Caco-2 (cell line): Measurements from ENCODE around the gene OR52E1. TPM values are rescaled to one million over a fixed set of nuclear protein-coding genes. Genes with fewer than 3 reads are reported as not detected.

Source experiments
- BruUV-seq: library from RNA; stranded (reverse); fragments of 400-500 nt; replicated peaks from 2 replicates; lab custom pipeline; 2021; lab: Mats Ljungman, UMichigan
- CTCF ChIA-PET: fragments of 300-600 bp; sonication (Branson Sonifier 250); formaldehyde crosslinking; loops from one replicate; lab custom pipeline; 2022; ENCODE audit warnings: antibody characterized with exemption; lab: Charles Lee
- POLR2A ChIA-PET: fragments of 300-600 bp; sonication (Branson Sonifier 250); formaldehyde crosslinking; loops from one replicate; lab custom pipeline; 2022; ENCODE audit warnings: antibody characterized with exemption; lab: Charles Lee
- DNase-seq, 2 experiments: peaks; one replicate each; pipeline versions ENCODE4 v3.0.0 to v3.0.0-alpha.2; 2020 to 2022
- H3K27me3 ChIP-seq: replicated peaks from 2 replicates; pipeline ENCODE4 v1.6.0; 2011; ENCODE audit warnings: low read length; ENCODE audit not compliant: control insufficient read depth, insufficient read depth
- H3K36me3 ChIP-seq: 2 replicates; pipeline ENCODE4 v1.5.1; 2011; ENCODE audit warnings: low read length; ENCODE audit not compliant: control insufficient read depth, insufficient read depth
- H3K4me1 ChIP-seq: fragments of 250-450 bp; sonication (Bioruptor Pico); 2 replicates; pipeline ENCODE4 v1.5.1; 2020; ENCODE audit warnings: mild to moderate bottlenecking
- H3K4me3 ChIP-seq: 2 replicates; pipeline ENCODE4 v1.5.1; 2011; ENCODE audit warnings: low read depth, mild to moderate bottlenecking, control low read depth, low read length
- H3K9me3 ChIP-seq: fragments of 250-450 bp; sonication (Bioruptor Pico); 2 replicates; pipeline ENCODE4 v1.5.1; 2020; ENCODE audit warnings: mild to moderate bottlenecking, moderate library complexity
- H3K27ac Mint-ChIP-seq: one replicate; pipeline ENCODE4 v1.8.0; 2022; ENCODE audit warnings: mixed read lengths; ENCODE audit not compliant: unreplicated experiment
- H3K27me3 Mint-ChIP-seq: one replicate; pipeline ENCODE4 v1.8.0; 2022; ENCODE audit warnings: mixed read lengths; ENCODE audit not compliant: insufficient read depth, unreplicated experiment
- H3K36me3 Mint-ChIP-seq: one replicate; pipeline ENCODE4 v1.8.0; 2022; ENCODE audit warnings: mild to moderate bottlenecking, mixed read lengths; ENCODE audit not compliant: insufficient read depth, unreplicated experiment
- H3K4me1 Mint-ChIP-seq: one replicate; pipeline ENCODE4 v1.8.0; 2022; ENCODE audit warnings: low read depth, mixed read lengths; ENCODE audit not compliant: unreplicated experiment
- H3K4me3 Mint-ChIP-seq: one replicate; pipeline ENCODE4 v1.8.0; 2022; ENCODE audit warnings: mild to moderate bottlenecking, moderate library complexity, mixed read lengths; ENCODE audit not compliant: unreplicated experiment
- H3K9me3 Mint-ChIP-seq: one replicate; pipeline ENCODE4 v1.8.0; 2022; ENCODE audit warnings: mixed read lengths; ENCODE audit not compliant: unreplicated experiment
- intact Hi-C: fragments of 100-400 bp; cut with micrococcal nuclease; formaldehyde crosslinking; loops from one replicate; pipeline ENCODE4 v1.10.0; 2022; ENCODE audit not compliant: unreplicated experiment
- total RNA-seq: library from RNA; stranded (reverse); gene quantifications from 2 replicates; pipeline ENCODE4 v1.2.3, GENCODE V29; 2022
- TF ChIP-seq, protein P1 (sequence below), 2 experiments: fragments of 200-600 bp in 1 of 2; IDR thresholded peaks; 1 replicate in 1 of 2; 2 replicates in 1 of 2; pipeline versions ENCODE4 v1.5.1 to v1.8.0; 2011 to 2022; ENCODE audit warnings: antibody characterized with exemption in 1 of 2, control low read depth in 1 of 2, inconsistent platforms in 1 of 2, low read depth in 1 of 2, low read length in 1 of 2, mild to moderate bottlenecking in 1 of 2, moderate library complexity in 1 of 2; ENCODE audit not compliant: insufficient read depth in 1 of 2, severe bottlenecking in 1 of 2, unreplicated experiment in 1 of 2

The OR52E1 gene
- total RNA-seq, 1 experiment from 2014 or later: not detected

GRCh38 chr11:5083602-5084001 is 14.2 kb downstream of the OR52E1 start:
- Histone ChIP-seq H3K27me3 (no peaks in the 10 kb centered on the region), H3K9me3 (no peaks in the 10 kb centered on the region), H3K36me3 (no peaks in the 10 kb centered on the region), H3K4me3 (no peak overlapping the region), H3K4me1 (no peaks in the 10 kb centered on the region)
- POLR2A ChIA-PET: no interaction called here
- no peak for DNase-seq
- no peaks in the 10 kb centered on the region for H3K36me3 Mint-ChIP-seq
- CTCF ChIA-PET: no interaction called here
- peaks cover 8% of the 10 kb centered on the region for H3K4me1 Mint-ChIP-seq
- TF ChIP-seq, protein P1, sequence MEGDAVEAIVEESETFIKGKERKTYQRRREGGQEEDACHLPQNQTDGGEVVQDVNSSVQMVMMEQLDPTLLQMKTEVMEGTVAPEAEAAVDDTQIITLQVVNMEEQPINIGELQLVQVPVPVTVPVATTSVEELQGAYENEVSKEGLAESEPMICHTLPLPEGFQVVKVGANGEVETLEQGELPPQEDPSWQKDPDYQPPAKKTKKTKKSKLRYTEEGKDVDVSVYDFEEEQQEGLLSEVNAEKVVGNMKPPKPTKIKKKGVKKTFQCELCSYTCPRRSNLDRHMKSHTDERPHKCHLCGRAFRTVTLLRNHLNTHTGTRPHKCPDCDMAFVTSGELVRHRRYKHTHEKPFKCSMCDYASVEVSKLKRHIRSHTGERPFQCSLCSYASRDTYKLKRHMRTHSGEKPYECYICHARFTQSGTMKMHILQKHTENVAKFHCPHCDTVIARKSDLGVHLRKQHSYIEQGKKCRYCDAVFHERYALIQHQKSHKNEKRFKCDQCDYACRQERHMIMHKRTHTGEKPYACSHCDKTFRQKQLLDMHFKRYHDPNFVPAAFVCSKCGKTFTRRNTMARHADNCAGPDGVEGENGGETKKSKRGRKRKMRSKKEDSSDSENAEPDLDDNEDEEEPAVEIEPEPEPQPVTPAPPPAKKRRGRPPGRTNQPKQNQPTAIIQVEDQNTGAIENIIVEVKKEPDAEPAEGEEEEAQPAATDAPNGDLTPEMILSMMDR (IDR thresholded peaks at IDR 0.05; ENCODE audit: insufficient read depth in 1 of 2, low read depth in 1 of 2, low read length in 1 of 2, severe bottlenecking in 1 of 2, unreplicated experiment in 1 of 2): no peak
- no peaks in the 10 kb centered on the region for H3K27me3 Mint-ChIP-seq
- no peak overlapping the region for H3K4me3 Mint-ChIP-seq
- intact Hi-C loops: no loop called here
- no peak overlapping the region for H3K27ac Mint-ChIP-seq
- no peaks in the 10 kb centered on the region for H3K9me3 Mint-ChIP-seq
- no TSS peak for BruUV-seq

DNA sequence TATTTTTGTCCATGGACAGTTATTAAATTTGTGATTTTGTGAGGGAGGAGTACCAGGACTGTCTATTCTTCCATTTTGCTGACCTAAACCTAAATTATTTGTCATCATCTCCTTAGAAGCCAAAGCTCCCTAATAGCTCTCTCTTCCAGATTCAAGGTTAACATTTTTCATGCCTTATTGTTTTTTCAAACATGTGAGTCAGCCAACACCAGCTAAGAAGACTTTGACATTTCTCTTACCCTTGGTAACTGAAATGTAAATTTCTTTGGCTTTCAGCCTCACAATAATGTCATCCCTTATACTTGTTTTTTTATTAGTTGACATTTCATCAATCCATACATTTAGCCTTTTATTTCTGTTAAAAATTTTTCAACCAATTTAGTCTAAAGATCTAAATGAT is 19.2 kb downstream of the OR52E1 start:
- no TSS peak for BruUV-seq
- CTCF ChIA-PET: no interaction called here
- peaks cover 4% of the 10 kb centered on the region for H3K27me3 Mint-ChIP-seq

GRCh38 chr11:5090668-5091067 is 21.3 kb downstream of the OR52E1 start:
- no TSS peak for BruUV-seq
- no peak for DNase-seq
- H3K27ac Mint-ChIP-seq: no peak overlapping the region
- POLR2A ChIA-PET: no interaction called here
- peaks cover 8% of the 10 kb centered on the region for H3K4me1 Mint-ChIP-seq
- Histone ChIP-seq H3K4me3 (no peak overlapping the region), H3K4me1 (no peaks in the 10 kb centered on the region), H3K36me3 (no peaks in the 10 kb centered on the region), H3K27me3 (no peaks in the 10 kb centered on the region), H3K9me3 (no peaks in the 10 kb centered on the region)
- no peaks in the 10 kb centered on the region for H3K36me3 Mint-ChIP-seq
- no peaks in the 10 kb centered on the region for H3K9me3 Mint-ChIP-seq
- H3K27me3 Mint-ChIP-seq: peaks cover 8% of the 10 kb centered on the region
- no peak overlapping the region for H3K4me3 Mint-ChIP-seq
- CTCF ChIA-PET: no interaction called here
- TF ChIP-seq, protein P1 (IDR thresholded peaks at IDR 0.05; ENCODE audit: insufficient read depth in 1 of 2, low read depth in 1 of 2, low read length in 1 of 2, severe bottlenecking in 1 of 2, unreplicated experiment in 1 of 2): no peak
- intact Hi-C loops: no loop called here

More for the DNA sequence above, 19.2 kb downstream of the OR52E1 start:
- POLR2A ChIA-PET: no interaction called here
- Histone ChIP-seq H3K27me3 (no peaks in the 10 kb centered on the region), H3K9me3 (no peaks in the 10 kb centered on the region), H3K4me3 (no peak overlapping the region), H3K4me1 (no peaks in the 10 kb centered on the region), H3K36me3 (no peaks in the 10 kb centered on the region)
- intact Hi-C loops: no loop called here
- no peak for DNase-seq
- Mint-ChIP-seq H3K27ac (no peak overlapping the region), H3K9me3 (no peaks in the 10 kb centered on the region), H3K4me3 (no peak overlapping the region), H3K4me1 (peaks cover 8% of the 10 kb centered on the region), H3K36me3 (no peaks in the 10 kb centered on the region)
- TF ChIP-seq, protein P1 (IDR thresholded peaks at IDR 0.05; ENCODE audit: insufficient read depth in 1 of 2, low read depth in 1 of 2, low read length in 1 of 2, severe bottlenecking in 1 of 2, unreplicated experiment in 1 of 2): no peak
